Stimulated activated effector memory CD8-positive, alpha-beta T cell treated with anti-CD3 and anti-CD28 coated beads, Interleukin-12 subunit alpha, Interleukin-12 subunit beta, amount 100 ng/mL, for 72 hours (primary cell): ENCODE measurements around the gene FAM98C.

Experiments
- ATAC-seq: fragments of 150-1000 bp; cut with Tn5 transposase; 2 replicates; pipeline ENCODE4 v1.10.0; 2021
- DNase-seq, 2 donors: peaks; one replicate each; pipeline ENCODE4 v3.0.0; 2021 to 2022; ENCODE audit warnings: low spot score in 2 of 2
- H3K27ac Mint-ChIP-seq: one replicate; pipeline ENCODE4 v1.8.0; 2022; ENCODE audit warnings: mild to moderate bottlenecking, mixed read lengths
- H3K36me3 Mint-ChIP-seq: one replicate; pipeline ENCODE4 v1.8.0; 2022; ENCODE audit warnings: mild to moderate bottlenecking, mixed read lengths
- H3K4me1 Mint-ChIP-seq: one replicate; pipeline ENCODE4 v1.8.0; 2022; ENCODE audit warnings: mixed read lengths
- H3K4me3 Mint-ChIP-seq: one replicate; pipeline ENCODE4 v1.8.0; 2022; ENCODE audit warnings: mild to moderate bottlenecking, mixed read lengths
- H3K9me3 Mint-ChIP-seq: one replicate; pipeline ENCODE4 v1.8.0; 2022; ENCODE audit warnings: mixed read lengths

Gene FAM98C

GRCh38 chr19:38373907-38374331 lies 29.0 kb upstream of the FAM98C start:
- no peaks in the 10 kb centered on the region for H3K9me3 Mint-ChIP-seq
- H3K4me1 Mint-ChIP-seq = peaks cover 31% of the 10 kb centered on the region
- H3K4me3 Mint-ChIP-seq = peak overlapping the region; percentile 100
- H3K36me3 Mint-ChIP-seq = peaks cover 50% of the 10 kb centered on the region
- DNase-seq = no peak
- ATAC-seq = no peak
- peak overlapping the region; percentile 100 for H3K27ac Mint-ChIP-seq

DNA sequence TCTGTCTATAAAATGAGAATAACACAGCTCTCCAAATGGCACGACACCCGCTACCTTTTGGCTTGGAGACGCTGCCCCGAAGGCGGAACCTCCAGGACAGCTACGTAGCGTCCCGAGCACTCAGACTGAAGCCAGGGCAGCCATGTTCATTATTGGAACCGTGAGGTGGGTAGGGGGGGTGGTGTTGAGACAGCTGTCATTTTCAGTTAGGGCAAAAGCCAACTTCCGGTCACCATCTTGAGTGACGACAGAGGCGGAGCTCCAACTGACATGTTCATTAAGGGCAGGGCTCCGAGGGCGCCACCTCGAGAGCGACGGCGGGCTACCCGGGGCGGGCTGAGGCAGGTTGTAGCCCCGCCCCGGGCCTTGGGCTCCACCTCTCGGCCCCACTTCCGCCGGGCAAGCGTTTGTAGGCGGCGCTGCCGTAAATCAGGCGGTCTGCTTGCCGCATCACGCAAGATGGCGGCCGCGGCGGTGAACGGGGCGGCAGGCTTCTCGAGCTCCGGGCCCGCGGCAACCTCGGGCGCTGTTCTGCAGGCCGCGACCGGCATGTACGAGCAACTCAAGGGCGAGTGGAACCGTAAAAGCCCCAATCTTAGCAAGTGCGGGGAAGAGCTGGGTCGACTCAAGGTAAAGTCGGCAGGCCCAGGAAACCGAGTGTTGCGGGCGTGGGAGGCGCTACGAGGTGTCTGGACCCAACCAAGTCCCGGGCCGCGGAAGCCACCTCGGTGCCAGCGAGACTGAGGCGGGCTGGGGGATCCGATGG lies 28.4 kb upstream of the FAM98C start, which contains the start of gene PSMD8:
Gene PSMD8 (plus strand): TSS at position 240 of the 766 bp plus-strand sequence. CDS start 31 bp downstream, at position 271.
- peaks cover 56% of the 10 kb centered on the region for H3K36me3 Mint-ChIP-seq

DNA sequence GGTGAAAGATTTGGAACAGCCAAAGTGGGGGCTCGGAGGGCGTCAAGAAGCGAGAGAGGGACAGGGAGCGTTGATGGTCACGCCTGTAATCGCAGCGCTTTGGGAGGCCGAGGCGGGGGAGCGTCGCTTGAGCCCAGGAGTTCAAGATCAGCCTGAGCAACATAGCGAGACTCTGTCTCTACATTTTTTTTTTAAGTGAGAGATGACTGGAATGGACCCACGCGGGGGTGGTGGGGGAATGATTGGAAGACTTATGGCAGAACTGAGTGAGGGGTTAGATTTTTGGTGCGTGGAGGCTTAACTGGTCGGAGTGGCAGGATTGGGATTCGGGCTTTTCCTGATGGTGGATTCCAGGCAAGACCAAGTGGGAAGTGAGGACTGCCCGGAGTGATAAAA lies 27.8 kb upstream of the FAM98C start:
- peak overlapping the region; percentile 100 for H3K27ac Mint-ChIP-seq
- ATAC-seq = peak; percentile 4
- peak overlapping the region; percentile 100 for H3K4me3 Mint-ChIP-seq
- H3K4me1 Mint-ChIP-seq = peaks cover 39% of the 10 kb centered on the region
- peaks cover 62% of the 10 kb centered on the region for H3K36me3 Mint-ChIP-seq
- DNase-seq = no peak
- no peaks in the 10 kb centered on the region for H3K9me3 Mint-ChIP-seq

More for the DNA sequence above, 28.4 kb upstream of the FAM98C start, which contains the start of gene PSMD8:
- H3K27ac Mint-ChIP-seq = peak within 1 kb of the TSS; percentile 100
- H3K9me3 Mint-ChIP-seq = no peaks in the 10 kb centered on the region
- H3K4me3 Mint-ChIP-seq = peak within 1 kb of the TSS; percentile 100
- DNase-seq = peak; percentile 93 to 98
- ATAC-seq = peak; percentile 97
- peaks cover 37% of the 10 kb centered on the region for H3K4me1 Mint-ChIP-seq

DNA sequence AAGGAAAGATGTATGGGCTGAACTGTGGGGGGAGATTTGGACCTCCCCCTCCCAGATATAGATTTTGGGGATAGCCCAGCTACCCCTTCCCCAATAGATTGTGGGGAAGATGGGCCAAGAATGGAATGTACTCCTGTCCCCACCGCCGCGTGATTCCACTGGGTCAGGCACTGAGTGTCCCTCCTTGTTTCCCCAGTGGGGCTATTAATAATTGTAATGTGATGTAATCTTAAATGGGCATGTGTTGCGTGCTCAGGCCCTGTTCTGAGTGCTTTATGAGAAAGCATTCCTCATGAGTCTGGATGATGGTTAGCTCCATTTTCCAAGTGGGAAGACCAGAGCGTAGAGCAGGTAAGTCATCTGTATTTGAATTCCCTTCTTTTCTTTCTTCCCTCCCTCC lies 27.1 kb upstream of the FAM98C start:
- no peaks in the 10 kb centered on the region for H3K9me3 Mint-ChIP-seq
- DNase-seq (no peak), ATAC-seq (no peak)
- H3K36me3 Mint-ChIP-seq = peaks cover 68% of the 10 kb centered on the region
- peak overlapping the region; percentile 100 for H3K4me3 Mint-ChIP-seq
- peaks cover 39% of the 10 kb centered on the region for H3K4me1 Mint-ChIP-seq
- peak overlapping the region; percentile 100 for H3K27ac Mint-ChIP-seq

DNA sequence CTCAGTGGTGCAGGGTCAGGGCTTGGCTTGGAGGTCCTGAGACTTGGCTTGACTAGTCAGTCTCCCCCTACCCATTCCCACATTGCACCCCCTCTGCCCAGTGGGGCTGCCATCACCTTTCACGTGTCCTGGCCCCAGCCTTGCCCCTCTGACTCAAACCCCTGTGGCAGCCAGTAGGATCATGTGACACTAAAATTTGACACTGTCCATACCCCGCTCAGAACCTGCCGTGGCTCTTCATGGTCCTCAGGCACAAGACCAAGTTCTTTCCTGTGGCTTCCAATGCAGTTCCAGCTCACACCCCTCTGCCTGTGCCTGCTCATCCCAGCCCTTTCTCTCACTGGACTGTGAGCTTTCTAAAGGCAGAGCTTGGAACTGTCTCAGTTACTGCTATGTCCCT lies 26.3 kb upstream of the FAM98C start:
- peaks cover 77% of the 10 kb centered on the region for H3K36me3 Mint-ChIP-seq
- peak overlapping the region; percentile 63 for H3K27ac Mint-ChIP-seq
- DNase-seq = no peak
- peaks cover 39% of the 10 kb centered on the region for H3K4me1 Mint-ChIP-seq
- peak overlapping the region; percentile 100 for H3K4me3 Mint-ChIP-seq
- H3K9me3 Mint-ChIP-seq = no peaks in the 10 kb centered on the region
- ATAC-seq = no peak

DNA sequence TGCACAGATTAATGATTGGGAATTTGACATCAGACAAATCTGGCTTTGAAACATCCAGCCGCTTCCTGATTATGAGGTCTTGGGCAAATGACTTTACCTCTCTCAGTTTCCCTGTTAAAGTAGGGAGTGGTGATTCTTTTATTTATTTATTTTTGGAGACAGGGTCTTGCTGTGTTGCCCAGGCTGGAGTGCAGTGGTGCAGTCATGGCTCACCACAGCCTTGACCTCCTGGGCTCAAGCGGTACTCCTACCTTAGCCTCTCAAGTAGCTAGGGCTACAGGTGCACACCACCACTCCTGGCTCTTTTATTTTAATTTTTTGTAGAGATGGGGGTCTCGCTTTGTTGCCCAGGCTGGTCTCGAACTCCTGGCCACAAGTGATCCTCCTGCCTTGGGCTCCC lies 25.8 kb upstream of the FAM98C start:
- Mint-ChIP-seq H3K36me3 (peaks cover 82% of the 10 kb centered on the region), H3K9me3 (no peaks in the 10 kb centered on the region), H3K27ac (peak overlapping the region; percentile 63), H3K4me3 (peak overlapping the region; percentile 100), H3K4me1 (peaks cover 39% of the 10 kb centered on the region)
- DNase-seq = no peak
- no peak for ATAC-seq

GRCh38 chr19:38378866-38379265 lies 24.0 kb upstream of the FAM98C start:
- Mint-ChIP-seq H3K9me3 (no peaks in the 10 kb centered on the region), H3K36me3 (peaks cover 100% of the 10 kb centered on the region), H3K4me3 (no peak overlapping the region), H3K27ac (no peak overlapping the region), H3K4me1 (peaks cover 39% of the 10 kb centered on the region)
- ATAC-seq (no peak), DNase-seq (no peak)

DNA sequence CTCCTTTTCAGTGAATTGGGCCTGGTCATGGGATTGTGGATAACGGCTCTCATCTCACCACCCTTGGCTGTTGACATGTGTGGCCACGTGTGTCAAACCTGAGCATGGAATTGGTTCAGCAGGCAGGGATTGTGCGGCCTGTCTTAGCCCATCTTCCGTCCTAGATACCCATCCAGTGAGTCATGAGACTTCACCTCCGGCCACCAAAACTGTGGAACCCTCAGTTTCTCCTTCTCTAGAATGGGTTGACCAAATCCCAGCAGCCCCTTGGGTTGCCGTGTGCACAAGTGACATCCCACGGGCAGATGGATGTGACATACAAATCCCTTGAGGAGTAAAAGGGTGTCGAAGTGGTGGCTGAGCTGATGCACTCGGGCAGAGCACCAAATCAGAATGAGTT lies 21.8 kb upstream of the FAM98C start:
- Mint-ChIP-seq H3K4me1 (peaks cover 23% of the 10 kb centered on the region), H3K36me3 (peaks cover 95% of the 10 kb centered on the region), H3K4me3 (no peak overlapping the region), H3K9me3 (no peaks in the 10 kb centered on the region), H3K27ac (peak overlapping the region; percentile 52)
- no peak for DNase-seq
- ATAC-seq = no peak

GRCh38 chr19:38383184-38383583 lies 19.7 kb upstream of the FAM98C start:
- H3K27ac Mint-ChIP-seq = no peak overlapping the region
- H3K36me3 Mint-ChIP-seq = peaks cover 94% of the 10 kb centered on the region
- ATAC-seq (no peak), DNase-seq (no peak)
- no peaks in the 10 kb centered on the region for H3K9me3 Mint-ChIP-seq
- peaks cover 27% of the 10 kb centered on the region for H3K4me1 Mint-ChIP-seq
- H3K4me3 Mint-ChIP-seq = no peak overlapping the region

- Mint-ChIP-seq H3K4me3 (no peak overlapping the region), H3K4me1 (peaks cover 29% of the 10 kb centered on the region), H3K27ac (no peak overlapping the region), H3K36me3 (peaks cover 91% of the 10 kb centered on the region), H3K9me3 (no peaks in the 10 kb centered on the region)
- DNase-seq = no peak
- ATAC-seq = no peak
Measured at GRCh38 chr19:38383743-38384142, 19.1 kb upstream of the FAM98C start.

DNA sequence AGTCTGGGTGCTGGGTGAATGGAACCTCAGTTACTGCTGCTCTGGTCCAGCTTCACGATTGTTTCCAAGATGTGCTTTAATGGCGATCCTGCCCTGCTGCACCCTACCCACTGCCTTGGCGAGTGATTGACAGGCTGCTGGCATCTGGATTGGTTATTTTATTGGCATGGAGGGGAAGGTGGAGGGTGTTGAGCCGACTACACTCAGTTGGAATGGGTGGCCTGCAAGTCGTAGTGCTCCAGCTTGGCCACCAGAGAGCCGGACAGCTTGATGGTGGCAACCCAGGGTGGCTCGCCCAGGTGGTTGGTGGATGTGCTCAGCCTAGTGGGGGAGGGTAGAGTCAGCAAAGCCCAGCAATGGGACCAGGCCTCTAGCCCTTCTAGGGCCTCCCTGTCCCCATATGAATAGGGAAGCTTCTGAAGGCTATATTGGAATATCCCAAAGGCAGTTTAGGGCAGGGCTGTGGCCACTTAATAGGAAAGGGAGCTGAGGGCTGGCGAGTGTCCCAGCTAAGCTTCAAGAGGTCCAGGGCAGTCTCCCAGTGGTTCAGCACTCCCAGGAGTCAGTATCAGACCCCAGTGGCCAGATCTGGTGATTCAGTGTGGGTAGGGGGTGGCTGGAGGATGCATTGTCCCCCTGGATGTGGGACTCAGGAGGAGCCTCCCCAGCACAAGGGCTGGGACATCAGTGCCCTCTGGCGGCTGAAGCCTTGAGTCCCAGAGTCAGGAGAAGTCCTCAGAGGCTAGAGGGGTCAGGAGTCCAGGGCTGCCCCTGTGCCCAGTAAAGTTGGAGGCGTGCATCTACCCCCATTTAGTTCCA lies 18.5 kb upstream of the FAM98C start:
- no peak for DNase-seq
- Mint-ChIP-seq H3K36me3 (peaks cover 84% of the 10 kb centered on the region), H3K27ac (peak overlapping the region; percentile 12), H3K4me3 (no peak overlapping the region), H3K9me3 (no peaks in the 10 kb centered on the region), H3K4me1 (peaks cover 26% of the 10 kb centered on the region)
- no peak for ATAC-seq

- DNase-seq (no peak), ATAC-seq (no peak)
- Mint-ChIP-seq H3K4me1 (peaks cover 32% of the 10 kb centered on the region), H3K9me3 (no peaks in the 10 kb centered on the region), H3K4me3 (no peak overlapping the region), H3K27ac (peak overlapping the region; percentile 12), H3K36me3 (peaks cover 76% of the 10 kb centered on the region)
Measured at GRCh38 chr19:38385057-38385803, 17.7 kb upstream of the FAM98C start.

GRCh38 chr19:38385804-38386257 lies 17.1 kb upstream of the FAM98C start:
- H3K4me3 Mint-ChIP-seq = peak overlapping the region; percentile 79
- peaks cover 70% of the 10 kb centered on the region for H3K36me3 Mint-ChIP-seq
- H3K27ac Mint-ChIP-seq = no peak overlapping the region
- ATAC-seq = no peak
- no peaks in the 10 kb centered on the region for H3K9me3 Mint-ChIP-seq
- no peak for DNase-seq
- peaks cover 32% of the 10 kb centered on the region for H3K4me1 Mint-ChIP-seq

DNA sequence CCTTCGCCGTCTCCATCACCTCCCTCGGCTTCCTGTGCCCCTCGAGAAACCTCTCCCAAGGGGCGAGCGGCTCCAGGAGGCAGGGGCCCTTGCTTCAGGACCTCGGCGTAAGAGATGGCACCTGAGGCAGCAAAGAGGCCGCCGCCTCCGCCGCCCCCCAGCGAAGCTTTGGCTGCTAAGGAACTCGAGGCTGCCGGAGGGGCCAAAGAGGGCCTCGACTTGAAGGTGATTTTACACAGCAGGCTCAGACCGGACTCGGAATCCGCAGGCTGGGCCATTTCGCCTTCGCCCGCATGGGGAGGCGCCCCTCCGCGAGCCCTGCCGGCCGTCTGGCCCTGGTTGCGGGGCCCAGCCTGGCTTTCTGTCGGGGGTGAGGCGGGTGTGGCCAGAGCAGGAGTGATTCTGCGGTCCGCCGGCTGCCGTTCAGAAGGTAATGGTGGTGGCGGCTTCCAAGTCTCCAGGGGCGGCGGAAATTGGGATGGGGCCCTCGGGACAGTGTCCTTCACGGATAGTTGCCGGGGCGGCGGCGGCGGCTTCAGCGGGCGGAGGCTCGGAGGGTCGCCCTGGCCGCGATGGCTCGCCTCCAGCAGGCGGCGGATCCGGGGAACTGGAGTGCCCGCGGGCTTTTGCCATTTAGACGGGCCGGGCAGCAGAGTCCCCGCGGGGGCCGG lies 16.5 kb upstream of the FAM98C start:
- DNase-seq (no peak), ATAC-seq (no peak)
- Mint-ChIP-seq H3K4me1 (peaks cover 32% of the 10 kb centered on the region), H3K36me3 (peaks cover 64% of the 10 kb centered on the region), H3K4me3 (peak overlapping the region; percentile 79), H3K9me3 (no peaks in the 10 kb centered on the region), H3K27ac (no peak overlapping the region)
